OCI-LY1 (cell line): ENCODE data around the gene CNTNAP2.

ENCODE experiments used
- H2AFZ ChIP-seq: fragments of 200-600 bp; sonication (generic), shearing (Covaris generic); 2 replicates; pipeline ENCODE4 v1.6.0; 2014; ENCODE audit warnings: antibody characterized with exemption, mild to moderate bottlenecking, low read length
- H3F3A ChIP-seq: fragments of 200-600 bp; sonication (generic), shearing (Covaris generic); 2 replicates; pipeline ENCODE4 v1.6.0; 2014; ENCODE audit warnings: mild to moderate bottlenecking, antibody characterized with exemption, low read length, moderate library complexity; ENCODE audit not compliant: insufficient read depth
- H3K27ac ChIP-seq: fragments of 200-600 bp; sonication (generic); 2 replicates; pipeline ENCODE4 v1.5.1; 2014; ENCODE audit warnings: low read length, mixed run types, mild to moderate bottlenecking, low read depth; ENCODE audit not compliant: poor library complexity, severe bottlenecking
- H3K27me3 ChIP-seq: fragments of 200-600 bp; sonication (generic); 2 replicates; pipeline ENCODE4 v1.6.0; 2014; ENCODE audit warnings: antibody characterized with exemption, mild to moderate bottlenecking, low read length, moderate library complexity; ENCODE audit not compliant: insufficient read depth
- H3K36me3 ChIP-seq: fragments of 200-600 bp; sonication (generic); 2 replicates; pipeline ENCODE4 v1.6.1; 2014; ENCODE audit warnings: mild to moderate bottlenecking, antibody characterized with exemption, low read length, moderate library complexity, mixed read lengths; ENCODE audit not compliant: insufficient read depth
- H3K4me1 ChIP-seq: fragments of 200-600 bp; sonication (generic); 2 replicates; pipeline ENCODE4 v1.5.1; 2014; ENCODE audit warnings: mild to moderate bottlenecking, low read length, moderate library complexity; ENCODE audit not compliant: insufficient read depth, severe bottlenecking
- H3K4me2 ChIP-seq: fragments of 200-600 bp; sonication (generic), shearing (Covaris generic); 2 replicates; pipeline ENCODE4 v1.6.1; 2014; ENCODE audit warnings: low read length
- H3K4me3 ChIP-seq: fragments of 200-600 bp; sonication (generic); 2 replicates; pipeline ENCODE4 v1.5.1; 2014; ENCODE audit warnings: low read length, low read depth, mild to moderate bottlenecking, mixed read lengths; ENCODE audit not compliant: poor library complexity, severe bottlenecking
- H3K79me2 ChIP-seq: fragments of 200-600 bp; shearing (Covaris generic); 2 replicates; pipeline ENCODE4 v1.6.1; 2016; ENCODE audit warnings: mixed run types, low read length, mixed read lengths; ENCODE audit not compliant: insufficient read depth
- H3K9ac ChIP-seq: fragments of 200-600 bp; sonication (generic), shearing (Covaris generic); 2 replicates; pipeline ENCODE4 v1.6.1; 2014; ENCODE audit warnings: mild to moderate bottlenecking, low read length, mixed read lengths
- H3K9me2 ChIP-seq: fragments of 200-600 bp; sonication (generic), shearing (Covaris generic); 2 replicates; pipeline ENCODE4 v1.6.1; 2014; ENCODE audit warnings: low read depth, mild to moderate bottlenecking, low read length, mixed read lengths
- H3K9me3 ChIP-seq: fragments of 200-600 bp; shearing (Covaris generic); 2 replicates; pipeline ENCODE4 v1.6.1; 2014; ENCODE audit warnings: low read length, mixed read lengths
- H4K20me1 ChIP-seq: fragments of 200-600 bp; sonication (generic), shearing (Covaris generic); 2 replicates; pipeline ENCODE4 v1.6.0; 2016; ENCODE audit warnings: mild to moderate bottlenecking, low read length; ENCODE audit not compliant: insufficient read depth
- EZH2 ChIP-seq: fragments of 200-600 bp; sonication (generic), shearing (Covaris generic); IDR thresholded peaks from 2 replicates; pipeline ENCODE4 v1.8.0; 2017; ENCODE audit warnings: borderline replicate concordance, mixed run types, mild to moderate bottlenecking, antibody characterized with exemption, low read length, moderate library complexity, mixed read lengths
- TF ChIP-seq, protein P1 (sequence below): fragments of 200-600 bp; sonication (generic), shearing (Covaris generic); IDR thresholded peaks from 2 replicates; pipeline ENCODE4 v1.5.1; 2017; ENCODE audit warnings: mild to moderate bottlenecking, antibody characterized with exemption, low read length, moderate library complexity, mixed read lengths

The CNTNAP2 gene

DNA sequence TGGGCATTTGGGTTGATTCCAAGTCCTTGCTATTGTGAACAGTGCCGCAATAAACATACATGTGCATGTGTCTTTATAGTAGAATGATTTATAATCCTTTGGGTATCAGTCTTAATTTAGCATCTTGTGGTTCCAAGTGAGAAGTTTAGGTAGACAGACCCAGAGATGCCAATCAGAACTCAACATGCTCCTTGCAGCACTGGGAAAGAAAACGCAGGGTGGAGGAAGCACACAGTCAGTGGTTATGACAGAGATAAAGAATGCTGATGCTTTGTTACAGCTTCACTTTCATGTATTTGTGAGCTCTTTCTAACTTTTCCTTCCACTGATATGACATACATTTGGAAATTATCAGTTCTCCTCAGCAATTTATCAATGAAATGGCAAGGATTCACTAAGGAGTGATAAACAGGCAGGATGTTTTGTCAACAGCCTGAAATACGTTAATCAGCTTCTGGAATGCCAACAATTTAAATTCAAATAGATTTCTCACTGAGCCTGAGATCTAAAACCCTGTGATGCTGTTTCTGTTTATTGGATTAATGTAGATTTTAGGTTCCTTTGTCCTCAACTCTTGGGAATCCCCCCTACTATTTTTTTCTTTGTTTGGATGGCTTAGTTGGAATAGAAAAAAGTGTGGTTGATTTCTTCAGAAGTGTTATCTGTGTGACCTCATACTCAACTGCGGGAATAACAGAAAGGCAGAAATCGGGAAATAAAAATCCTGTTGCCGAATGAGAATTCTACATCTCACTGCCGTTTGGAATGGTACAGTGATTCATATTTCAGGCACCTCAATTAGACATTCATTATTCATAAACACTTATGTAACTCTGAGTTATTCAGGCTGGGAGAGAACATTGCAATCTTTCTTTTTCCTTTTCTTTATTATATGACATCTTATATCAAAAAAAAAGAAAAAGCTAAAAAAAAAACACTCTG lies 675.0 kb downstream of the CNTNAP2 start:
- no peaks in the 10 kb centered on the region for H3K9me2 ChIP-seq
- H4K20me1 ChIP-seq, result no peaks in the 10 kb centered on the region
- H3K36me3 ChIP-seq, result no peaks in the 10 kb centered on the region; the same call in 1 of the 2 replicates
- no peak overlapping the region for H2AFZ ChIP-seq
- H3F3A ChIP-seq, result no peaks in the 10 kb centered on the region
- peaks cover 20% of the 10 kb centered on the region; the same call in 1 of the 2 replicates for H3K9me3 ChIP-seq
- H3K27me3 ChIP-seq, result no peaks in the 10 kb centered on the region
- TF ChIP-seq, protein P1, sequence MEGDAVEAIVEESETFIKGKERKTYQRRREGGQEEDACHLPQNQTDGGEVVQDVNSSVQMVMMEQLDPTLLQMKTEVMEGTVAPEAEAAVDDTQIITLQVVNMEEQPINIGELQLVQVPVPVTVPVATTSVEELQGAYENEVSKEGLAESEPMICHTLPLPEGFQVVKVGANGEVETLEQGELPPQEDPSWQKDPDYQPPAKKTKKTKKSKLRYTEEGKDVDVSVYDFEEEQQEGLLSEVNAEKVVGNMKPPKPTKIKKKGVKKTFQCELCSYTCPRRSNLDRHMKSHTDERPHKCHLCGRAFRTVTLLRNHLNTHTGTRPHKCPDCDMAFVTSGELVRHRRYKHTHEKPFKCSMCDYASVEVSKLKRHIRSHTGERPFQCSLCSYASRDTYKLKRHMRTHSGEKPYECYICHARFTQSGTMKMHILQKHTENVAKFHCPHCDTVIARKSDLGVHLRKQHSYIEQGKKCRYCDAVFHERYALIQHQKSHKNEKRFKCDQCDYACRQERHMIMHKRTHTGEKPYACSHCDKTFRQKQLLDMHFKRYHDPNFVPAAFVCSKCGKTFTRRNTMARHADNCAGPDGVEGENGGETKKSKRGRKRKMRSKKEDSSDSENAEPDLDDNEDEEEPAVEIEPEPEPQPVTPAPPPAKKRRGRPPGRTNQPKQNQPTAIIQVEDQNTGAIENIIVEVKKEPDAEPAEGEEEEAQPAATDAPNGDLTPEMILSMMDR, result no peak
- TF ChIP-seq EZH2, result no peak
- H3K27ac ChIP-seq, result no peak overlapping the region
- H3K4me2 ChIP-seq, result no peak overlapping the region
- H3K79me2 ChIP-seq, result no peaks in the 10 kb centered on the region
- no peak overlapping the region for H3K9ac ChIP-seq
- H3K4me3 ChIP-seq, result no peak overlapping the region
- H3K4me1 ChIP-seq, result no peaks in the 10 kb centered on the region

GRCh38 chr7:146804620-146805019 lies 688.0 kb downstream of the CNTNAP2 start:
- peaks cover 12% of the 10 kb centered on the region for H3K9me3 ChIP-seq
- H3K4me3 ChIP-seq, result no peak overlapping the region
- H3K27me3 ChIP-seq, result no peaks in the 10 kb centered on the region
- no peak overlapping the region for H3K27ac ChIP-seq
- H3K36me3 ChIP-seq, result no peaks in the 10 kb centered on the region
- H3K79me2 ChIP-seq, result no peaks in the 10 kb centered on the region
- TF ChIP-seq, protein P1, result no peak
- no peak for TF ChIP-seq EZH2
- no peak overlapping the region for H3K4me2 ChIP-seq
- no peak overlapping the region for H2AFZ ChIP-seq
- no peaks in the 10 kb centered on the region for H3K9me2 ChIP-seq
- H3F3A ChIP-seq, result no peaks in the 10 kb centered on the region
- no peaks in the 10 kb centered on the region for H3K4me1 ChIP-seq
- no peak overlapping the region for H3K9ac ChIP-seq
- no peaks in the 10 kb centered on the region for H4K20me1 ChIP-seq

DNA sequence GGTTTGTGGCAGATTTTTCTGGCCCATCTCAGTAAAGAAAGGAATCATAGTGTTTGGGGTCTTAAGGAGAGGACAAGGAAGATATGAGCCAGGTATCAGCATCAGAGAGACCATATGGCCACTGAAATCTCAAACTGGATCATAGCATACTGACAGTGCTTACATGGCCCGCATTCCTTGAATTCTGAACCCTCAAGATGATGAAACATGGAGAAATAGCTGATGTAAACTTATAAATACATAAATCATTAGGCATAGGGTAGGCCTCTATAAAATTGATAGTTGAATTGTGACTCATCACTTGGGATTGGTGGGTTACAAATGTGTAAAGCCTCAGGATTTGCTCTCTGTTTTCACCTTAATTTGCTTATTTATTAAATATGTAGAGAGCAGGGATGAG lies 688.5 kb downstream of the CNTNAP2 start:
- Histone ChIP-seq H3F3A (no peaks in the 10 kb centered on the region), H4K20me1 (no peaks in the 10 kb centered on the region), H3K4me2 (no peak overlapping the region), H3K4me3 (no peak overlapping the region), H3K27ac (no peak overlapping the region), H3K36me3 (peaks cover 4% of the 10 kb centered on the region; the same call in 1 of the 2 replicates), H3K27me3 (no peaks in the 10 kb centered on the region), H3K9me3 (peaks cover 16% of the 10 kb centered on the region), H3K9ac (no peak overlapping the region), H2AFZ (no peak overlapping the region), H3K79me2 (no peaks in the 10 kb centered on the region), H3K4me1 (no peaks in the 10 kb centered on the region), H3K9me2 (no peaks in the 10 kb centered on the region)
- no peak for TF ChIP-seq EZH2
- TF ChIP-seq, protein P1, result no peak
